Gastrocnemius medialis (tissue), 4 donors: ENCODE results near the gene CCL25. TPM values are rescaled to one million over a fixed set of nuclear protein-coding genes. Genes with fewer than 3 reads are reported as not detected.
"Not testable (repeated sequence)": the region's sequence is repeated elsewhere in the genome, so short reads cannot be mapped to it uniquely, and the experiment has no call there.

Source experiments
- ATAC-seq, 2 donors: fragments of 150-250 bp; one replicate each; pipeline ENCODE4 v1.9.1; 2016
- DNase-seq, 2 donors: peaks; one replicate each; pipeline ENCODE4 v3.0.0-alpha.2; 2019
- H3K27ac ChIP-seq, 4 donors: fragments of 200-600 bp; sonication (generic); 1 replicate in 1 of 4; 2 replicates in 3 of 4; pipeline ENCODE4 v1.5.1; 2016 to 2018; ENCODE audit warnings: mild to moderate bottlenecking in 2 of 4, moderate library complexity in 1 of 4
- H3K27me3 ChIP-seq, 3 donors: fragments of 200-600 bp; sonication (generic) in 2 of 3; 1 replicate in 1 of 3; 2 replicates in 2 of 3; pipeline versions ENCODE4 v1.5.1 to v1.6.0; 2016 to 2019; ENCODE audit warnings: mild to moderate bottlenecking in 1 of 3, moderate library complexity in 1 of 3
- H3K36me3 ChIP-seq, 2 donors: fragments of 200-600 bp; sonication (generic) in 1 of 2; one replicate each; pipeline ENCODE4 v1.5.1; 2017 to 2018
- H3K4me1 ChIP-seq, 2 donors: fragments of 200-600 bp; sonication (generic) in 1 of 2; one replicate each; pipeline ENCODE4 v1.5.1; 2016 to 2017; ENCODE audit warnings: mild to moderate bottlenecking in 2 of 2
- H3K4me3 ChIP-seq, 4 donors: fragments of 200-600 bp; sonication (generic) in 3 of 4; 1 replicate in 1 of 4; 2 replicates in 3 of 4; pipeline ENCODE4 v1.5.1; 2016 to 2019; ENCODE audit warnings: mild to moderate bottlenecking in 2 of 4
- H3K9me3 ChIP-seq, 3 donors: fragments of 200-600 bp; sonication (generic) in 2 of 3; 1 replicate in 1 of 3; 2 replicates in 2 of 3; pipeline ENCODE4 v1.5.1; 2016 to 2019
- CTCF ChIP-seq, 5 experiments: fragments of 450-650 bp in 3 of 5; fragments of 200-600 bp in 2 of 5; sonication (generic) in 2 of 5; IDR thresholded peaks in 4 of 5; conservative IDR thresholded peaks in 1 of 5; 1 replicate in 4 of 5; 2 replicates in 1 of 5; pipeline ENCODE4 v1.5.1; 2016 to 2019; ENCODE audit warnings: antibody characterized with exemption in 5 of 5, mild to moderate bottlenecking in 3 of 5, moderate library complexity in 3 of 5
- POLR2A ChIP-seq, 2 donors: fragments of 450-650 bp; IDR thresholded peaks; one replicate each; pipeline ENCODE4 v1.6.1; 2017; ENCODE audit warnings: antibody characterized with exemption in 2 of 2, mild to moderate bottlenecking in 2 of 2, moderate library complexity in 2 of 2
- in situ Hi-C, 4 donors: fragments of 200-750 bp; cut with MboI; loops; one replicate each; pipeline versions ENCODE4 v1.15.0 to v1.8.0; 2017; ENCODE audit warnings: low sequenced_read_pairs in 4 of 4
- intact Hi-C: fragments of 100-400 bp; cut with DNase I; formaldehyde crosslinking; loops from one replicate; pipeline ENCODE4 v1.15.1; 2023; ENCODE audit warnings: low total_unique reads
- total RNA-seq, 4 donors: library from RNA; depleted of rRNA; stranded (reverse); fragments of >200 nt; gene quantifications; one replicate each; pipeline versions ENCODE4 v1.1.0 to v1.2.3, GENCODE V29; 2016

The CCL25 gene
- total RNA-seq, 4 donors from 2014 or later, result not detected

- Histone ChIP-seq H3K36me3 (no peaks in the 10 kb centered on the region), H3K4me3 (no peak overlapping the region), H3K27ac (no peak overlapping the region), H3K27me3 (peaks cover 0 to 2% (median 0%) of the 10 kb centered on the region in 3 donors), H3K4me1 (no peaks in the 10 kb centered on the region), H3K9me3 (no peaks in the 10 kb centered on the region)
- ATAC-seq (no peak), DNase-seq (no peak)
- TF ChIP-seq POLR2A (IDR thresholded peaks at IDR 0.05) (no peak), CTCF (IDR thresholded peaks at IDR 0.05 in 4 of 5, conservative IDR thresholded peaks at IDR 0.05 in 1 of 5) (no peak)
- in situ Hi-C loops, result no loop called here
- intact Hi-C loops, result no loop called here
Observed at GRCh38 chr19:8025316-8025715, 27.2 kb upstream of the CCL25 start.

DNA sequence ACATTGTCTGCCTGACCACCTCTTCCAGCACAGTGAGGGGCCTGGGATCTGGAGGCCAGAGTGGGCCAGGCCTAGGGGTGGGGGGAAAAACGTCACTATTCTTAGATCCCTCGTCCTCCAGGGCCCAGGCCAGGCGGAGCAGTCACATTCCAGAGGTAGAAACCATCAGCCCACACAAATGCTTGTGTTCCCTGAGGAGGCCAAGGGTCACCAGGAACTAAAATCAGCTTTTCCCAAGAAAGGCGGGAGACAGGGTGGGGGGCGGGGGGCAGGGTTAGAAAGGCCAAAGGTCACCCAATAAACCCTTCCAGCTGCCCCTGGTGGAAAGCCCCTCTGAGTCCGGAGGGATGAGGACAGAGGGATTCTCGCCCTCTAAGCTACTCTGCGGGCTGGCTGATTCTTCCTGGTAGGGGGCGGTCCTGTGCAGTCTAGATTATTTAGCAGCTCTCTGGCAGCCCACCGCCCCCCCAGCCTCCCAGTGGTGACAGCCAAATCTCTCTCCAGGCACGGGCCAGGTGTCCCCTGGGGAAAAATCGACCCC, 23.5 kb upstream of the CCL25 start:
- no peak overlapping the region for H3K4me3 ChIP-seq
- ATAC-seq (no peak), DNase-seq (no peak)
- no peak for TF ChIP-seq CTCF (IDR thresholded peaks at IDR 0.05 in 4 of 5, conservative IDR thresholded peaks at IDR 0.05 in 1 of 5)
- no peak for TF ChIP-seq POLR2A (IDR thresholded peaks at IDR 0.05)
- no peak overlapping the region for H3K27ac ChIP-seq
- intact Hi-C loops, result no loop called here
- no peaks in the 10 kb centered on the region for H3K4me1 ChIP-seq
- H3K9me3 ChIP-seq, result no peaks in the 10 kb centered on the region
- in situ Hi-C loops, result no loop called here
- H3K27me3 ChIP-seq, result peaks cover 0 to 2% (median 0%) of the 10 kb centered on the region in 3 donors
- no peaks in the 10 kb centered on the region for H3K36me3 ChIP-seq

DNA sequence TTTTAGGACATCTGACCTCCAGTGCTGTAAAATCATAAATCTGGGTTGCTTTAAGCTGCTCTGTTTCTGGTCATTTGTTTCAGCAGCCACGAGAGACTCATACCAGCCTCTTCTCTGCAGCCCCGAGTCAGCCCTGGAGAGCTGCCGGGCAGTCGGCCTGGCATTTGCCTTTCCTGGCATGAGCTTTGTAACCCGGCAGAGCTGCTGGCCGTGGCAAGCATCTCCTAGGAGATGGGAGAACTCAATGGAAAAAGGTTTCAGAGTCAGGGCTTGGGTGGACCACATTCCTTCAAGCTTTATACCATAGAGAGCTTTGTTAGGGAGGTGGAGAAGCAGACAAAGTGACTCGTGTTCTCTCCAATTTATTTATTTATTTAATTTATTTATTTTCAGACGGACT, 21.6 kb upstream of the CCL25 start:
- H3K9me3 ChIP-seq, result no peaks in the 10 kb centered on the region
- H3K4me1 ChIP-seq, result no peaks in the 10 kb centered on the region
- intact Hi-C loops, result no loop called here
- no peaks in the 10 kb centered on the region for H3K36me3 ChIP-seq
- ATAC-seq (no peak), DNase-seq (no peak)
- no peak for TF ChIP-seq POLR2A (IDR thresholded peaks at IDR 0.05)
- no peak for TF ChIP-seq CTCF (IDR thresholded peaks at IDR 0.05 in 4 of 5, conservative IDR thresholded peaks at IDR 0.05 in 1 of 5)
- peaks cover 0 to 2% (median 0%) of the 10 kb centered on the region in 3 donors for H3K27me3 ChIP-seq
- in situ Hi-C loops, result no loop called here
- H3K4me3 ChIP-seq, result no peak overlapping the region
- no peak overlapping the region for H3K27ac ChIP-seq

DNA sequence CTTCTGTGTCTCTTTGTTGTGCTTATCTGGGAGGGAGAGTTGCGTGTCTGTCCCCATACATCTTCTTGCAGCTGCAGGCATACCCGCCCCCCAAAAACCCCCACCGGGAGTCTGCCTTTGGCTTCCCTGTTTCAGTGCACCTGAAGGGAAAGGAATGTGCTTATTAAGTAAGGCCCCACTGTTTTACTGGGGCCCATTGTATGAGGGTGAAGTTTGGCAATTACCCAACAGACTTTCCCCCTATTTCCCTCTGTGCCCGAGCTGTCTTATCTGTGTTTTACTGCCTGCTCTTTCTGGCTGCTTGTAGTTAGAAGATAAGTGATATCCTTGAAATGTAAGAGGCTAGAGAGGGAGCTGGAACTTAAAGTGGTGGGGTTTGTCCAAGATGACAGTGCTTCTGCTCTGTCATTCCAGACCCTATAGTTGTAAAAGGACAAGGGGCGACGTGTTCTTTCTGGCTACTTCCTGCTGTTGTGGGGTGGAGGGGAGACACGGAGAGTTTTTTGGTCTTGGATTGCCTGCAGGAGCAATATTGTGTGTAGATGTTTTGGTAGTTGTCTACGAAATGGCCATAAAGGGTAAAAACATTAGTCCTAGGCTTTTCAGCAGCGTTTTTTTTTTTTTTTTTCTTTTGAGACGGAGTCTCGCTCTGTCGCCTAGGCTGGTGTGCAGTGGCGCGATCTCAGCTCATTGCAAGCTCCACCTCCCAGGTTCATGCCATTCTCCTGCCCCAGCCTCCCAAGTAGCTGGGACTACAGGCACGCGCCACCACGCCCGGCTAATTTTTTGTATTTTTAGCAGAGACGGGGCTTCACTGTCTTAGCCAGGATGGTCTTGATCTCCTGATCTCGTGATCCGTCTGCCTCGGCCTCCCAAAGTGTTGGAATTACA, 19.0 kb upstream of the CCL25 start:
- H3K27ac ChIP-seq, ATAC-seq, H3K36me3 ChIP-seq, H3K9me3 ChIP-seq, H3K4me3 ChIP-seq, in situ Hi-C loops, H3K4me1 ChIP-seq, H3K27me3 ChIP-seq, intact Hi-C loops, DNase-seq: not testable (repeated sequence)

GRCh38 chr19:8034178-8034525, 18.4 kb upstream of the CCL25 start:
- Histone ChIP-seq H3K27ac (no peak overlapping the region), H3K27me3 (peaks cover 0 to 2% (median 0%) of the 10 kb centered on the region in 3 donors)

More at GRCh38 chr19:8034178-8034525, 18.4 kb upstream of the CCL25 start:
- Histone ChIP-seq H3K36me3 (no peaks in the 10 kb centered on the region), H3K4me3 (no peak overlapping the region), H3K9me3 (no peaks in the 10 kb centered on the region), H3K4me1 (no peaks in the 10 kb centered on the region)
- intact Hi-C loops, result no loop called here
- in situ Hi-C loops, result no loop called here
- TF ChIP-seq POLR2A (IDR thresholded peaks at IDR 0.05) (no peak), CTCF (IDR thresholded peaks at IDR 0.05 in 4 of 5, conservative IDR thresholded peaks at IDR 0.05 in 1 of 5) (no peak)
- no peak for DNase-seq
- no peak for ATAC-seq
